ENCODE data around the gene SLC25A18. TPM values are rescaled to one million over a fixed set of nuclear protein-coding genes. Genes with fewer than 3 reads are reported as not detected.

The SLC25A18 gene
- total RNA-seq, 6 experiments from 2014 or later = 35.1 to 105 (median 45.6) TPM

GRCh38 chr22:17596226-17596625, 32.9 kb downstream of the SLC25A18 start:
- Histone ChIP-seq H3K9me3 (no peaks in the 10 kb centered on the region), H3K4me3 (no peak overlapping the region), H3K36me3 (peaks cover 16 to 94% (median 44%) of the 10 kb centered on the region in 4 donors), H3K27me3 (no peaks in the 10 kb centered on the region), H3K4me1 (no peaks in the 10 kb centered on the region), H3K27ac (no peak overlapping the region)
- DNase-seq (no peak), ATAC-seq (no peak)
- intact Hi-C loops (cut with DNase I) = no loop called here
- no CpG with 5 or more reads among the region's 6 CpGs for WGBS (ENCODE audit: insufficient coverage, low coverage, low lambda C conversion rate, missing lambda C conversion rate)
- TF ChIP-seq CTCF (IDR thresholded peaks at IDR 0.05) = no peak
- TF ChIP-seq POLR2A (IDR thresholded peaks at IDR 0.05) = no peak

GRCh38 chr22:17597217-17597616, 33.9 kb downstream of the SLC25A18 start:
- no peaks in the 10 kb centered on the region for H3K9me3 ChIP-seq
- TF ChIP-seq POLR2A (IDR thresholded peaks at IDR 0.05) = no peak
- no peak for TF ChIP-seq CTCF (IDR thresholded peaks at IDR 0.05)
- no peak overlapping the region for H3K27ac ChIP-seq
- no peak for DNase-seq
- H3K36me3 ChIP-seq = peaks cover 16 to 85% (median 37%) of the 10 kb centered on the region in 4 donors
- H3K4me3 ChIP-seq = no peak overlapping the region
- no peak for ATAC-seq
- intact Hi-C loops (cut with DNase I) = no loop called here
- no peaks in the 10 kb centered on the region for H3K4me1 ChIP-seq
- 85% methylated on average over 2 of the region's 2 CpGs for WGBS (ENCODE audit: insufficient coverage, low coverage, low lambda C conversion rate, missing lambda C conversion rate)
- H3K27me3 ChIP-seq = no peaks in the 10 kb centered on the region

- DNase-seq (no peak), ATAC-seq (no peak)
- Histone ChIP-seq H3K36me3 (peaks cover 16 to 74% (median 34%) of the 10 kb centered on the region in 4 donors), H3K27me3 (no peaks in the 10 kb centered on the region), H3K9me3 (no peaks in the 10 kb centered on the region), H3K4me1 (no peaks in the 10 kb centered on the region), H3K27ac (no peak overlapping the region), H3K4me3 (no peak overlapping the region)
- TF ChIP-seq CTCF (IDR thresholded peaks at IDR 0.05) (no peak), POLR2A (IDR thresholded peaks at IDR 0.05) (no peak)
- 96% methylated on average over 4 of the region's 4 CpGs for WGBS (ENCODE audit: insufficient coverage, low coverage, low lambda C conversion rate, missing lambda C conversion rate)
- intact Hi-C loops (cut with DNase I) = no loop called here
Measured at GRCh38 chr22:17598318-17598717, 35.0 kb downstream of the SLC25A18 start.

GRCh38 chr22:17601031-17601430, 37.7 kb downstream of the SLC25A18 start:
- H3K9me3 ChIP-seq = no peaks in the 10 kb centered on the region
- DNase-seq (no peak), ATAC-seq (no peak)
- peaks cover 15 to 51% (median 27%) of the 10 kb centered on the region in 4 donors for H3K36me3 ChIP-seq
- WGBS (ENCODE audit: insufficient coverage, low coverage, low lambda C conversion rate, missing lambda C conversion rate) = 56% methylated on average over 3 of the region's 3 CpGs
- TF ChIP-seq CTCF (IDR thresholded peaks at IDR 0.05) (no peak), POLR2A (IDR thresholded peaks at IDR 0.05) (no peak)
- no peaks in the 10 kb centered on the region for H3K4me1 ChIP-seq
- intact Hi-C loops (cut with DNase I) = no loop called here
- no peak overlapping the region for H3K27ac ChIP-seq
- H3K27me3 ChIP-seq = no peaks in the 10 kb centered on the region
- no peak overlapping the region for H3K4me3 ChIP-seq

- 89% methylated on average over 3 of the region's 4 CpGs for whole genome bisulfite sequencing (ENCODE audit: insufficient coverage, low coverage, low lambda C conversion rate, missing lambda C conversion rate)
- ATAC-seq = no peak
- H3K27ac ChIP-seq = no peak overlapping the region
- no peaks in the 10 kb centered on the region for H3K4me1 ChIP-seq
- no peak for DNase-seq
- no peak overlapping the region for H3K4me3 ChIP-seq
- TF ChIP-seq CTCF (IDR thresholded peaks at IDR 0.05) = no peak
- no peak for TF ChIP-seq POLR2A (IDR thresholded peaks at IDR 0.05)
- no peaks in the 10 kb centered on the region for H3K27me3 ChIP-seq
- peaks cover 4 to 33% (median 16%) of the 10 kb centered on the region in 4 donors for H3K36me3 ChIP-seq
- intact Hi-C loops (cut with DNase I) = no loop called here
- H3K9me3 ChIP-seq = no peaks in the 10 kb centered on the region
Measured at GRCh38 chr22:17603668-17604067, 40.4 kb downstream of the SLC25A18 start.

All from right lobe of liver (tissue), 6 donors.